Stimulated activated CD4-positive, alpha-beta T cell treated with anti-CD3 and anti-CD28 coated beads, Interleukin-2, amount 100 ng/mL, for 4 hours (primary cell): ENCODE data around the gene FOXP1.

ENCODE experiments used
- DNase-seq: peaks from one replicate; pipeline ENCODE4 v3.0.0-alpha.2; 2020; ENCODE audit warnings: low read depth

The FOXP1 gene

GRCh38 chr3:71057526-71057894 lies 526.0 kb downstream of the FOXP1 start:
- DNase-seq, result no peak

- no peak for DNase-seq
Measured at GRCh38 chr3:71056327-71056726, 527.2 kb downstream of the FOXP1 start.

- DNase-seq, result no peak
Measured at GRCh38 chr3:71055257-71056001, 528.1 kb downstream of the FOXP1 start.

GRCh38 chr3:71054312-71054711 lies 529.2 kb downstream of the FOXP1 start:
- no peak for DNase-seq

GRCh38 chr3:71053495-71053894 lies 530.0 kb downstream of the FOXP1 start:
- DNase-seq, result no peak

GRCh38 chr3:71052716-71053115 lies 530.8 kb downstream of the FOXP1 start:
- no peak for DNase-seq

GRCh38 chr3:71051893-71052687 lies 531.4 kb downstream of the FOXP1 start:
- no peak for DNase-seq

- DNase-seq, result no peak
Measured at GRCh38 chr3:71051259-71051595, 532.3 kb downstream of the FOXP1 start.

GRCh38 chr3:71050538-71051258 lies 532.8 kb downstream of the FOXP1 start:
- DNase-seq, result no peak

GRCh38 chr3:71050166-71050537 lies 533.4 kb downstream of the FOXP1 start:
- no peak for DNase-seq

GRCh38 chr3:71048948-71049347 lies 534.6 kb downstream of the FOXP1 start:
- no peak for DNase-seq

- no peak for DNase-seq
Measured at GRCh38 chr3:71047616-71048531, 535.7 kb downstream of the FOXP1 start.

- DNase-seq, result no peak
Measured at GRCh38 chr3:71046791-71047190, 536.7 kb downstream of the FOXP1 start.

GRCh38 chr3:71045917-71046282 lies 537.6 kb downstream of the FOXP1 start:
- DNase-seq, result no peak

GRCh38 chr3:71045212-71045916 lies 538.2 kb downstream of the FOXP1 start:
- no peak for DNase-seq

GRCh38 chr3:71042759-71043158 lies 540.8 kb downstream of the FOXP1 start:
- no peak for DNase-seq

- DNase-seq, result no peak
Measured at GRCh38 chr3:71041371-71041770, 542.2 kb downstream of the FOXP1 start.

- no peak for DNase-seq
Measured at GRCh38 chr3:71039332-71039731, 544.2 kb downstream of the FOXP1 start.

GRCh38 chr3:71037775-71038174 lies 545.8 kb downstream of the FOXP1 start:
- DNase-seq, result no peak

- no peak for DNase-seq
Measured at GRCh38 chr3:71035886-71036285, 547.6 kb downstream of the FOXP1 start.

- no peak for DNase-seq
Measured at GRCh38 chr3:71035314-71035713, 548.2 kb downstream of the FOXP1 start.
